ENCODE measurements around the gene ATP5MG.

The ATP5MG gene

DNA sequence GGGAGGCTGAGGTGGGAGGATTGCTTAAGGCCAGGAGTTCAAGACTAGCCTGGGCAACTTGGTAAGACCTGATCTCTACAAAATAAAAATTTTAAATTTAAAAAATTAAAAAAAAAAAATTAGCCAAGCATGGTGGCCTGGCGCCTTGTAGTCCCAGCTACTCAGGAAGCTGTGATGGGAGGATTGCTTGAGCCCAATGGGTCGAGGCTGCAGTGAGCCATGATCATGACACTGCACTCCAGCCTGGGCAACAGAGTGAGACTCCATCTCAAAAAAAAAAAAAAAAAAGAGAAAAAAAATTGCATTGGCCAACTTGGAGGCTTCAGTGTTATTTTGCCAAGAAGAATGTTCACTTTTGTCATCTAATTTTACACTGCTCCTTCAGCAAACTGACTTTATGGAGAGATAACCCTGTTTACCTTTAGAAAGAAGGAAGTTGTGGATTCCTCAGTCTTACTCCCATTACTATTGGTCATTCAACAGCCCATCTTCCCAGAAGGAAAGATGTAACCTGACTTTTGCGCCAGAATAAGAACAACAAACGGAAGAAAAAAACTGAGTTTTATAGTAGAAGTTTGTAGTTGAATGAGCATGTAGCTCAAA is 48.0 kb downstream of the ATP5MG start:
- H3K36me3 ChIP-seq (ENCODE audit: control insufficient read depth, low read length): peaks cover 60% of the 10 kb centered on the region
- peaks cover 96% of the 10 kb centered on the region for H3K79me2 ChIP-seq (ENCODE audit: control insufficient read depth, low read length)
- no peak overlapping the region for H3K4me2 ChIP-seq (ENCODE audit: low read length)
- H3K27ac ChIP-seq (ENCODE audit: low read depth, low read length): no peak overlapping the region
- no peaks in the 10 kb centered on the region for H3K27me3 ChIP-seq (ENCODE audit: control insufficient read depth, low read length)
- H3K4me3 ChIP-seq (ENCODE audit: low read length): no peak overlapping the region
- H3K9me2 ChIP-seq (replicated peaks; ENCODE audit: control insufficient read depth, low read length): no peaks in the 10 kb centered on the region
- no peaks in the 10 kb centered on the region; the same call in 1 of the 2 replicates for H3F3A ChIP-seq (ENCODE audit: control insufficient read depth, insufficient read depth)
- no peaks in the 10 kb centered on the region for H3K9me3 ChIP-seq (ENCODE audit: control insufficient read depth, insufficient read depth, low read length)
- H3K4me1 ChIP-seq (ENCODE audit: control insufficient read depth, low read length): no peaks in the 10 kb centered on the region
- peaks cover 20% of the 10 kb centered on the region for H4K20me1 ChIP-seq (ENCODE audit: control insufficient read depth, insufficient read depth, low read depth, low read length)
- TF ChIP-seq CTCF (IDR thresholded peaks at IDR 0.05; ENCODE audit: low read depth, low read length, poor library complexity, severe bottlenecking) (no peak), EZH2phosphoT487 (IDR thresholded peaks at IDR 0.05; ENCODE audit: borderline replicate concordance, low read length) (no peak)

- H4K20me1 ChIP-seq (ENCODE audit: control insufficient read depth, insufficient read depth, low read depth, low read length): peaks cover 17% of the 10 kb centered on the region
- H3K27ac ChIP-seq (ENCODE audit: low read depth, low read length): no peak overlapping the region
- TF ChIP-seq EZH2phosphoT487 (IDR thresholded peaks at IDR 0.05; ENCODE audit: borderline replicate concordance, low read length) (no peak), CTCF (IDR thresholded peaks at IDR 0.05; ENCODE audit: low read depth, low read length, poor library complexity, severe bottlenecking) (no peak)
- no peaks in the 10 kb centered on the region for H3K9me3 ChIP-seq (ENCODE audit: control insufficient read depth, insufficient read depth, low read length)
- H3K4me3 ChIP-seq (ENCODE audit: low read length): no peak overlapping the region
- H3K4me1 ChIP-seq (ENCODE audit: control insufficient read depth, low read length): no peaks in the 10 kb centered on the region
- H3K27me3 ChIP-seq (ENCODE audit: control insufficient read depth, low read length): no peaks in the 10 kb centered on the region
- peaks cover 55% of the 10 kb centered on the region for H3K36me3 ChIP-seq (ENCODE audit: control insufficient read depth, low read length)
- H3K79me2 ChIP-seq (ENCODE audit: control insufficient read depth, low read length): peaks cover 94% of the 10 kb centered on the region
- no peak overlapping the region for H3K4me2 ChIP-seq (ENCODE audit: low read length)
- no peaks in the 10 kb centered on the region for H3K9me2 ChIP-seq (replicated peaks; ENCODE audit: control insufficient read depth, low read length)
- H3F3A ChIP-seq (ENCODE audit: control insufficient read depth, insufficient read depth): no peaks in the 10 kb centered on the region; the same call in 1 of the 2 replicates
Observed at GRCh38 chr11:118450451-118450850, 49.0 kb downstream of the ATP5MG start.
